Activated CD8-positive, alpha-beta T cell treated with anti-CD3 and anti-CD28 coated beads for 36 hours (primary cell): ENCODE results near the gene MYO6. TPM values are rescaled to one million over a fixed set of nuclear protein-coding genes. Genes with fewer than 3 reads are reported as not detected.

Source experiments
- ATAC-seq: fragments of 200-7000 bp; cut with Tn5 transposase; one replicate; pipeline ENCODE4 v1.10.0; 2021; ENCODE audit warnings: mild to moderate bottlenecking, moderate library complexity
- CTCF ChIA-PET: fragments of 350-600 bp; sonication (Branson Sonifier 250); formaldehyde crosslinking; loops from one replicate; lab custom pipeline; 2021; ENCODE audit warnings: antibody characterized with exemption; lab: Charles Lee
- POLR2A ChIA-PET: fragments of 350-600 bp; sonication (Branson Sonifier 250); formaldehyde crosslinking; loops from one replicate; lab custom pipeline; 2021; ENCODE audit warnings: antibody characterized with exemption; lab: Charles Lee
- DNase-seq: peaks from one replicate; pipeline ENCODE4 v3.0.0-alpha.2; 2020
- H3K27ac Mint-ChIP-seq: one replicate; pipeline ENCODE4 v1.8.0; 2021; ENCODE audit warnings: mild to moderate bottlenecking, mixed read lengths
- H3K27me3 Mint-ChIP-seq: one replicate; pipeline ENCODE4 v1.8.0; 2021; ENCODE audit warnings: mixed read lengths
- H3K36me3 Mint-ChIP-seq: one replicate; pipeline ENCODE4 v1.8.0; 2021; ENCODE audit warnings: low read depth, mixed read lengths
- H3K4me1 Mint-ChIP-seq: one replicate; pipeline ENCODE4 v1.8.0; 2021; ENCODE audit warnings: low read depth, mixed read lengths
- H3K4me3 Mint-ChIP-seq: one replicate; pipeline ENCODE4 v1.8.0; 2021; ENCODE audit warnings: mild to moderate bottlenecking, moderate library complexity, mixed read lengths
- H3K9me3 Mint-ChIP-seq: one replicate; pipeline ENCODE4 v1.8.0; 2021; ENCODE audit warnings: mixed read lengths
- intact Hi-C: fragments of 100-400 bp; cut with micrococcal nuclease; formaldehyde crosslinking; loops from one replicate; pipeline ENCODE4 v1.10.0; 2022
- total RNA-seq, 2 experiments: library from RNA; stranded (reverse); gene quantifications; one replicate each; pipeline ENCODE4 v1.2.3, GENCODE V29; 2021
- TF ChIP-seq, protein P1 (sequence below): fragments of 200-600 bp; IDR thresholded peaks from one replicate; pipeline ENCODE4 v1.8.0; 2022; ENCODE audit warnings: antibody characterized with exemption, mild to moderate bottlenecking

Gene MYO6
- total RNA-seq, 2 experiments from 2014 or later, result 1.4 TPM

DNA sequence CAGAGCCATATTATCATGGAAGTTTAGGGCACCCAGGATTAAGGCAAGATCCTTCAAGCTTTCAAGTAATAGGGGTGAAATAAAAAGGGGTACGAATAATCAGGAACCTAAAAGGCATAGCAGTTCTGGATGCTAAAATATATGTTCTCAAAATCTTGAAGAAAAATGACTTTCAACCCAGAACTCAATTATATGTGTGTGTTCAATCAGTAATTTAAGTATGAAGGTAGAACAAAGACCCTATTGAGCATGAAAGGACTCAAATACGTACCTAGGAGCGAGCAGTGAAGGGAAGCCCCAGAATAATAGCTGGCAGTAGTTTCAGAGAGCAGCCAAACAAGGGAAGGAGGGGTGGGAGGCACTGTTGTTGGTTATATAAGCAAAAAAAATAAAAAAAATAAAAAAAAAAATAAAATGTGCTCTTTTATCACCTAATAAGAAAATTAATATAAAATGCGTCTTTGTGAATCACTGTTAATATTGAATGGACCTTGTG is 45.4 kb downstream of the MYO6 start:
- TF ChIP-seq, protein P1, sequence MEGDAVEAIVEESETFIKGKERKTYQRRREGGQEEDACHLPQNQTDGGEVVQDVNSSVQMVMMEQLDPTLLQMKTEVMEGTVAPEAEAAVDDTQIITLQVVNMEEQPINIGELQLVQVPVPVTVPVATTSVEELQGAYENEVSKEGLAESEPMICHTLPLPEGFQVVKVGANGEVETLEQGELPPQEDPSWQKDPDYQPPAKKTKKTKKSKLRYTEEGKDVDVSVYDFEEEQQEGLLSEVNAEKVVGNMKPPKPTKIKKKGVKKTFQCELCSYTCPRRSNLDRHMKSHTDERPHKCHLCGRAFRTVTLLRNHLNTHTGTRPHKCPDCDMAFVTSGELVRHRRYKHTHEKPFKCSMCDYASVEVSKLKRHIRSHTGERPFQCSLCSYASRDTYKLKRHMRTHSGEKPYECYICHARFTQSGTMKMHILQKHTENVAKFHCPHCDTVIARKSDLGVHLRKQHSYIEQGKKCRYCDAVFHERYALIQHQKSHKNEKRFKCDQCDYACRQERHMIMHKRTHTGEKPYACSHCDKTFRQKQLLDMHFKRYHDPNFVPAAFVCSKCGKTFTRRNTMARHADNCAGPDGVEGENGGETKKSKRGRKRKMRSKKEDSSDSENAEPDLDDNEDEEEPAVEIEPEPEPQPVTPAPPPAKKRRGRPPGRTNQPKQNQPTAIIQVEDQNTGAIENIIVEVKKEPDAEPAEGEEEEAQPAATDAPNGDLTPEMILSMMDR, result no peak
- ATAC-seq, result no peak
- H3K27me3 Mint-ChIP-seq, result peaks cover 7% of the 10 kb centered on the region
- ChIA-PET POLR2A (no interaction called here), CTCF (no interaction called here)
- DNase-seq, result no peak
- no peaks in the 10 kb centered on the region for H3K4me1 Mint-ChIP-seq
- intact Hi-C loops, result no loop called here
- H3K27ac Mint-ChIP-seq, result no peak overlapping the region
- no peak overlapping the region for H3K4me3 Mint-ChIP-seq
- no peaks in the 10 kb centered on the region for H3K36me3 Mint-ChIP-seq
- no peaks in the 10 kb centered on the region for H3K9me3 Mint-ChIP-seq

DNA sequence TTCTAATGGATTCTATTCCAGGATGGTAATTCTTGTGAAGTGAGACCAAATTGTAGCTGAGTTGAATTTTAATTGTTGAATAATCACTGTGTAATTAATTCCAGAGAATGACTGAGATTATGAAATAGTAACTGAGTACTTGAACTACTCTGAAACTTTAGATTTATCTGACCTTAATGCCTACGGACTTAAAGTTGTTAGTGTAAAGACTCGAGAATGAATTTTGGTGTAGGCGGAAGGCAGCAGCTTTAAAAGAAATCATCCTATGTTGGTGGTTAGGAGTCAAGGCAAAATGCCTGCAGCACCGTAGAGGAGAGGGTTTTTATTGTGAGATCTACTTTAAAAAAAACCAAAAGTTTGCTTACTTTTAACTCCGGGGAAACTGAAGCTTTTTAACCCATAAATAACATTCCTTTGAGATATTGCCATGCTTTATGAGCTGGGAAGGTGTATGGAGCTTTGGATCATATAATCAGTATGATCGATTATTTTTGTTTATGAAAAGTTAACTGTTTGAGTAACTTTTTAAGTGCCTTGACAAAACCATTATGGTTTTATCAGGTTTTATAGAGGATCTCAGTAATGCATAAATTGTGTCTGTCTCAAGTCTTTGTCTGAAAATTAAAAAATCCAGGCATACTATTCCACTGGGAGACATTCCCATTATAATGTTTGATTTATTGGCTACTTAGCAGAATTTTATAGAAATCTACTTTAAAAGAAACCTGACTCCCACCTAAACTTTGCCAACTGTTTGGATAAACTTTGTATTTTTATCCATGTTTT is 46.1 kb downstream of the MYO6 start:
- Mint-ChIP-seq H3K9me3 (no peaks in the 10 kb centered on the region), H3K4me1 (no peaks in the 10 kb centered on the region), H3K4me3 (no peak overlapping the region), H3K27ac (no peak overlapping the region), H3K36me3 (no peaks in the 10 kb centered on the region), H3K27me3 (peaks cover 7% of the 10 kb centered on the region)
- CTCF ChIA-PET, result interaction anchor here (0.6 kb wide), 1 partner anchor 21 kb away, joined by 3 read pairs; no protein-coding TSS in a partner anchor
- no peak for ATAC-seq
- DNase-seq, result no peak
- TF ChIP-seq, protein P1, result no peak
- intact Hi-C loops, result no loop called here
- POLR2A ChIA-PET, result no interaction called here

DNA sequence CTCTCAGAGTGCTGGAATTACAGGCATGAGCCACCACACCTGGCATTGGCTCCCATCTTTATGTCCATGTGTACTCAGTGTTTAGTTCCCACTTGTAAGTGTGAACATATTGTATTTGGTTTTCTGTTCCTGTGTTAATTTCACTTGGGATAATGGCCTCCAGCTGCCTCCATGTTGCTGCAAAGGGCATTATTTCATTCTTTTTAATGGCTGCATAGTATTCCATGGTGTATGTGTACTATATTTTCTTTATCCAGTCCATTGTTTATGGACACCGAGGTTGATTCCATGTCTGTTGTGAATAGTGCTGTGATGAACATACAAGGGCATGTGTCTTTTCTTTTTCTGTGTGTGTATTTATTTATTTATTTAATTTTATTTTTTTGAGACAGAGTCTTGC is 47.7 kb downstream of the MYO6 start:
- intact Hi-C loops, result no loop called here
- Mint-ChIP-seq H3K36me3 (no peaks in the 10 kb centered on the region), H3K9me3 (no peaks in the 10 kb centered on the region), H3K4me3 (no peak overlapping the region), H3K4me1 (no peaks in the 10 kb centered on the region), H3K27ac (no peak overlapping the region), H3K27me3 (peaks cover 7% of the 10 kb centered on the region)
- ATAC-seq, result no peak
- no peak for DNase-seq
- ChIA-PET CTCF (no interaction called here), POLR2A (no interaction called here)
- TF ChIP-seq, protein P1, result no peak

DNA sequence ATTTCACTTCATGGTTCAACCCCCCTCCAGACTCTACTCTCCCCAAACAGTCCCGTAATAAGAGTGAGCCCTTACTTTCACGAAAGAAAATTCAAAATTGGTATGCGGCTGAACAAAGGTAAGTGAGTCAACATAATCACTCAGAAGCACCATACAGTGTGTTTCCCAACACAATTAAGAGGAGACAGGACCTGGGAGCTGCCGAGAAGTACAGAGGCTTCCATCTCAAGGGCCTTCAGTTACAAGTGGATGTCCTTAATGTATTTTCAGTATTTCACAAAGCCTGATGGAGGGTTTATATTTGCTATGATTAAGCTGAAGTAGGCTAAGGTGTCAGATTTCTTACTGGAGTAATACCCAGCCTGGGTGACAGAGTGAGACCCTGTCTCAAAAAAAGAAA is 51.1 kb downstream of the MYO6 start:
- H3K27ac Mint-ChIP-seq, result no peak overlapping the region

More for the DNA sequence above, 51.1 kb downstream of the MYO6 start:
- ATAC-seq (no peak), DNase-seq (no peak)
- Mint-ChIP-seq H3K27me3 (peaks cover 9% of the 10 kb centered on the region), H3K4me3 (no peak overlapping the region), H3K4me1 (no peaks in the 10 kb centered on the region), H3K9me3 (no peaks in the 10 kb centered on the region), H3K36me3 (no peaks in the 10 kb centered on the region)
- TF ChIP-seq, protein P1, result no peak
- CTCF ChIA-PET, result no interaction called here
- intact Hi-C loops, result no loop called here
- POLR2A ChIA-PET, result no interaction called here
